Progenitor cell of endocrine pancreas (in vitro differentiated cells): Measurements from ENCODE around the gene SORCS2. TPM values are rescaled to one million over a fixed set of nuclear protein-coding genes. Genes with fewer than 3 reads are reported as not detected.

Experiments
- DNase-seq: peaks from one replicate; pipeline ENCODE4 v3.0.0; 2021; ENCODE audit warnings: low spot score; ENCODE audit not compliant: unreplicated experiment
- H3K27ac Mint-ChIP-seq: 2 replicates; pipeline ENCODE4 v1.8.0; 2021; ENCODE audit warnings: mild to moderate bottlenecking, moderate library complexity, mixed read lengths
- H3K27me3 Mint-ChIP-seq: 2 replicates; pipeline ENCODE4 v1.8.0; 2021; ENCODE audit warnings: mixed read lengths
- H3K36me3 Mint-ChIP-seq: 2 replicates; pipeline ENCODE4 v1.8.0; 2022; ENCODE audit warnings: mixed read lengths; ENCODE audit not compliant: insufficient read depth
- H3K4me1 Mint-ChIP-seq: 2 replicates; pipeline ENCODE4 v1.8.0; 2021; ENCODE audit warnings: low read depth, mixed read lengths
- H3K4me3 Mint-ChIP-seq: 2 replicates; pipeline ENCODE4 v1.8.0; 2021; ENCODE audit warnings: low read depth, mild to moderate bottlenecking, moderate library complexity, mixed read lengths
- H3K9me3 Mint-ChIP-seq: 2 replicates; pipeline ENCODE4 v1.8.0; 2021; ENCODE audit warnings: low read depth, mixed read lengths
- total RNA-seq: library from RNA; stranded (reverse); gene quantifications from 2 replicates; pipeline ENCODE4 v1.2.1, GENCODE V29; 2021
- TF ChIP-seq, protein P1 (sequence below): fragments of 200-600 bp; sonication (generic); IDR thresholded peaks from one replicate; pipeline ENCODE4 v1.5.0; 2021; ENCODE audit warnings: antibody characterized with exemption, mild to moderate bottlenecking; ENCODE audit not compliant: unreplicated experiment

The SORCS2 gene
- total RNA-seq, 1 donor from 2014 or later, result 2.2 TPM

DNA sequence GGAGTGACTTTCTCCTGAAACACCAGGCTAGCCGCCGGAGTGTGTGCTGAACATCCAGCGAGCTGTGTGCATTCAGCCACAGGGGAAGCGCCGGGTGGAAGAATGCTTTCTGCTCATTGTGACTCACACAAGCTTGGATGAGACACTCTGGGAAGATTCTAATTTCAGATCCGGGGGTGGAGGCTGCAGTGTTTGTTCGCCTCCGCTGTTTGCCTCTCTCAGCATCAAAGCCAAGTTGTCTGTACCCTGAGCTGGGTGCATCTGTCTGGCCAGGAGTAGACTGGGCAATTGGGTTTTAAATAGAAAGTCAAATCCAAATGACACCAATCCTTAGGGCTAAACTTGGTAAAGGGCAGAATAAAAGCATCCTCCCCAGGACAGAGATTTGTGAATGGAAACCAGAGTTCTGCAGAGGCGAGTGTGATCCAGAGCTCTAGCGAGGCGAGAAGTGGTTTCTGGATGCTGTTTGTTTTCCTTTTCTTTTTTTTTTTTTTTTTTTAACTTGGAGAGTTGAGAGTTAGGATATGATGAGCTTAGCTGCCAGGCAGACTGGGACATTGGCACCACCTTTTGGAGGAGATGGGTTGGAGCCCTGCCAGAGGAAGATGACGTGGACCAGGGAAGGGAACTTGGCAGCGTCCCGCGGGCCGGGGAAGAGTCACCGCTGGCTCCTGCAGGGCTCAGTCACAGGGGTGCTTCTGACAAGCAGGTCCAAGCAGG lies 438.4 kb downstream of the SORCS2 start:
- Mint-ChIP-seq H3K4me1 (peaks cover 4% of the 10 kb centered on the region), H3K4me3 (no peak overlapping the region), H3K27ac (no peak overlapping the region), H3K36me3 (no peaks in the 10 kb centered on the region), H3K9me3 (peaks cover 5% of the 10 kb centered on the region), H3K27me3 (peaks cover 13% of the 10 kb centered on the region)
- TF ChIP-seq, protein P1, sequence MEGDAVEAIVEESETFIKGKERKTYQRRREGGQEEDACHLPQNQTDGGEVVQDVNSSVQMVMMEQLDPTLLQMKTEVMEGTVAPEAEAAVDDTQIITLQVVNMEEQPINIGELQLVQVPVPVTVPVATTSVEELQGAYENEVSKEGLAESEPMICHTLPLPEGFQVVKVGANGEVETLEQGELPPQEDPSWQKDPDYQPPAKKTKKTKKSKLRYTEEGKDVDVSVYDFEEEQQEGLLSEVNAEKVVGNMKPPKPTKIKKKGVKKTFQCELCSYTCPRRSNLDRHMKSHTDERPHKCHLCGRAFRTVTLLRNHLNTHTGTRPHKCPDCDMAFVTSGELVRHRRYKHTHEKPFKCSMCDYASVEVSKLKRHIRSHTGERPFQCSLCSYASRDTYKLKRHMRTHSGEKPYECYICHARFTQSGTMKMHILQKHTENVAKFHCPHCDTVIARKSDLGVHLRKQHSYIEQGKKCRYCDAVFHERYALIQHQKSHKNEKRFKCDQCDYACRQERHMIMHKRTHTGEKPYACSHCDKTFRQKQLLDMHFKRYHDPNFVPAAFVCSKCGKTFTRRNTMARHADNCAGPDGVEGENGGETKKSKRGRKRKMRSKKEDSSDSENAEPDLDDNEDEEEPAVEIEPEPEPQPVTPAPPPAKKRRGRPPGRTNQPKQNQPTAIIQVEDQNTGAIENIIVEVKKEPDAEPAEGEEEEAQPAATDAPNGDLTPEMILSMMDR, result no peak
- no peak for DNase-seq

DNA sequence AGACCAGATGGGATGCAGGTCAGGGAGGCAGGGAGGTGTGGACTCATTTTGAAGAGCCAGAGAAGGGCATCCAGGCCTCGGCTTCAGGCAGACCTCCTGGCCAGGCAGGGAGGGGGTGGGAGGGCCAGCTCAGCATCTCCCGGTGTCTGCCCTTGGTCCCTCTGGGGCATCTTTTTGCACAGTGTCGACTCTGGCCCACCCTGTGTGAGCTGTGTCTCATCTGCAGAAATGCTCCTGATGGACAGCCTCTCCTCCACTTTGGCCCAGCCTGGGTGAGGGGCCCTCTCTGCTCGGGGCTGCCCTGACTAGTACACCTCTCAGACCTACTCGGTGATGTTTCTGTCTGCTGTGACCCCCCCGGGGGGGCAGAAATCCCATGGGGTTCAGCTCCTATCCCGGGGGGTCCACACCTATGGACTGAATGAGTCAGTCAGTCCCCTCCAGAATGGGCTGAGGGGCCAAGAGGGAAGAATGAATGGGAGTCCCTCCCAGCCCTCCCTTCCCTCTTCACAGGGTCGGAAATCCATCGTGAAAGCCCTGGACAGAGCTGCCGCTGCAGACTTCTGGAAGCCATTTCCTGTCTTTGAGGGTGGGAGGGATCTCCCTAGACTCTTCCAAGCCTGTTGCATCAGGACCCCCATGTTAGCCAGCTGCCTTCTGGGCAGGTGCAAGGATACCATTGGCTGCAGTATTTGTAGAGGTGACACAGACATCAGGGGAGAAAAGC lies 439.1 kb downstream of the SORCS2 start:
- H3K27ac Mint-ChIP-seq, result no peak overlapping the region
- no peaks in the 10 kb centered on the region for H3K36me3 Mint-ChIP-seq
- TF ChIP-seq, protein P1, result no peak
- no peak overlapping the region for H3K4me3 Mint-ChIP-seq
- DNase-seq, result no peak
- peaks cover 4% of the 10 kb centered on the region for H3K4me1 Mint-ChIP-seq
- H3K9me3 Mint-ChIP-seq, result peaks cover 5% of the 10 kb centered on the region
- peaks cover 13% of the 10 kb centered on the region for H3K27me3 Mint-ChIP-seq

DNA sequence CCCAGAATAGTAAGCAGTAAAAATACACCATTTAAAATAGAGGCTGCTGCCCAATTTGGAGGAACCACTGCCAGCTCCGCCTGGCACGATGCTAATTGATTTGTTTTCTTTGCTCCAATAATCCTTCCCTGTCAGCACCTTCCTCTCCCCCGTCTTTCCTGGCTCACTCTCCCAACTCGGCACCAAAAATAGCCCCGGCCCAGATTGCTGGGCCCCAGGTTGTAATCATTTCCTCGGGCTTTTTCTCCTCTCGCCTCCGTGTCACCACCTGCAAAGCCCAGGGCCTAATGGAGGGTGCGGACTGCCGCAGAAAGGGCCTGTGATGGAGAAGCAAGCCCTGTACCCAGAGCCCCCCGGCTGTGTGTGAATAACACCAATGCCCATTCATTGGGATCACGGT lies 440.0 kb downstream of the SORCS2 start:
- DNase-seq, result no peak
- TF ChIP-seq, protein P1, result no peak
- peaks cover 17% of the 10 kb centered on the region for H3K27me3 Mint-ChIP-seq
- H3K4me1 Mint-ChIP-seq, result peaks cover 4% of the 10 kb centered on the region
- no peak overlapping the region for H3K27ac Mint-ChIP-seq
- H3K4me3 Mint-ChIP-seq, result no peak overlapping the region
- H3K9me3 Mint-ChIP-seq, result peaks cover 5% of the 10 kb centered on the region
- no peaks in the 10 kb centered on the region for H3K36me3 Mint-ChIP-seq

DNA sequence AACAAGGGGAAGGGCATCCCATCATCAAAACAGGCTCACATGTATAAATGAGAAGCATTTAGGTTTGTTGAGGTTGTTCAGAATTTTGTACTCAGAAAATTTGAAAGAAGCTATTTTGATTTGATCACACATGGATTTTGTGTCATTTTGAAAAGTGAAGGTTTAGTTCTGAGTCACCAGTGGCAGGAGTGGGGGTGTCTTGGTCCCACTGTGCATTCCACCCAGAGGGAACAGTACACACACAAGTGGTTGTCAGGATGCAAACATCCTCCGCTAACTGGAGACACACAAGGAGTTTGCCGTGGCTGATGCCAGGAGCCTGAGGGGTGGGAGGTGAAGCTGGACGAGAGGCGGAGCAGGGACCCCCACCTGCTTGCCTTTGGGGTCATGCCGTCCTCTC lies 440.6 kb downstream of the SORCS2 start:
- Mint-ChIP-seq H3K27ac (peak overlapping the region; percentile 25), H3K4me3 (no peak overlapping the region), H3K36me3 (no peaks in the 10 kb centered on the region), H3K27me3 (peaks cover 17% of the 10 kb centered on the region), H3K4me1 (peaks cover 4% of the 10 kb centered on the region), H3K9me3 (peaks cover 5% of the 10 kb centered on the region)
- DNase-seq, result no peak
- TF ChIP-seq, protein P1, result no peak

DNA sequence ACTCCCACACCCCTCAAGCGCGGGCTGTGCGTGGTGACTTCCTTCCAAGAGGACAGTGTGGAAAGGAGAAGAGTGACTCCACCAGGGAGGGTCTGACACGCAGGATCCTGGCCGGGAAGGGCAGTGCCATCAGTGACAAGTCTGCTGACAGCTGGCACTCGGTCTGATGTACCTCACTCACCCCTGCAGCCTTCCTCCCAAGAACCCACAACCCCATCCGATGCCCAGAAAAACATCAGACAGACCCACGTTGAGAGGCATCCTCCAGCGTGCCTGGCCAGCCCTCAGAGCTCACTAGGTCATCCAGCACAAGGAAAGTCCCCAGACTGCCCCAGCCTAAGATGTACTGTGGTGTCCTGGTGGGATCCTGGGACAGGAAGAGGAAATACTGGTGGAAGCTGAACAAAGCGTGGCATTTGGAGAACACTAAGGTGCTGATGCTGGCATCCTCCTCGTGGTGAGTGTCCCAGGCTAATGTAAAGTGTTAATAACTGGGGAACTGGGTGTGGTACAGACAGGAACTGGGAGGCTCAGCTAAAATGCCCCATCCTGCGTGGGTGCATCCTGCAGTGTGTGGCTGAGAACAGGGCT lies 442.4 kb downstream of the SORCS2 start:
- H3K27ac Mint-ChIP-seq, result no peak overlapping the region
- DNase-seq, result no peak
- peaks cover 2% of the 10 kb centered on the region for H3K9me3 Mint-ChIP-seq
- H3K4me1 Mint-ChIP-seq, result peaks cover 4% of the 10 kb centered on the region
- no peaks in the 10 kb centered on the region for H3K36me3 Mint-ChIP-seq
- TF ChIP-seq, protein P1, result no peak
- H3K4me3 Mint-ChIP-seq, result no peak overlapping the region
- H3K27me3 Mint-ChIP-seq, result peaks cover 17% of the 10 kb centered on the region
